ENCODE results near the gene PCSK6.

Gene PCSK6

DNA sequence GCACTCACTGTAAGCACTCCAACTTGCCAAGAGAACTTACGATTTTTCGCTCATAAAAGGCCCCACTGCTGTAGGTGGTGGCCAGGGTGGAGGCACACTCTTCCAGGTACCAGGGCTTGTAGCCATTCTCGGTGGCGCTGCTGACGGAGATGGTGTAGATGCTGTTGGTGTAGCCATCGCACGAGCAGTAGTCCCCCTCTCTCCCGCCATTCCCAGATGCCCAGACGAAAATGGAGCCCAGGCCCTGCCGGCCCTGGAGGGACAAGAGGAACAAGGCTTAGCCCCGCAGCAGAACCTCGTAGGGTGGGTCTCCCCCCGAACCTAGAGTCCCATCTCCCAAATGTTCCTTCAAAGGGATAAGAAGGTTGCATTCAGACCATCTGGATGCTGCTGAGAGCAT is 96.3 kb downstream of the PCSK6 start:
- in situ Hi-C loops (cut with MboI; ENCODE audit: low pct_unique_long_range_greater_than_20kb, low sequenced_read_pairs, unreplicated experiment), result no loop called here
- DNase-seq (ENCODE audit: low spot score), result no peak
- TF ChIP-seq, protein P1, sequence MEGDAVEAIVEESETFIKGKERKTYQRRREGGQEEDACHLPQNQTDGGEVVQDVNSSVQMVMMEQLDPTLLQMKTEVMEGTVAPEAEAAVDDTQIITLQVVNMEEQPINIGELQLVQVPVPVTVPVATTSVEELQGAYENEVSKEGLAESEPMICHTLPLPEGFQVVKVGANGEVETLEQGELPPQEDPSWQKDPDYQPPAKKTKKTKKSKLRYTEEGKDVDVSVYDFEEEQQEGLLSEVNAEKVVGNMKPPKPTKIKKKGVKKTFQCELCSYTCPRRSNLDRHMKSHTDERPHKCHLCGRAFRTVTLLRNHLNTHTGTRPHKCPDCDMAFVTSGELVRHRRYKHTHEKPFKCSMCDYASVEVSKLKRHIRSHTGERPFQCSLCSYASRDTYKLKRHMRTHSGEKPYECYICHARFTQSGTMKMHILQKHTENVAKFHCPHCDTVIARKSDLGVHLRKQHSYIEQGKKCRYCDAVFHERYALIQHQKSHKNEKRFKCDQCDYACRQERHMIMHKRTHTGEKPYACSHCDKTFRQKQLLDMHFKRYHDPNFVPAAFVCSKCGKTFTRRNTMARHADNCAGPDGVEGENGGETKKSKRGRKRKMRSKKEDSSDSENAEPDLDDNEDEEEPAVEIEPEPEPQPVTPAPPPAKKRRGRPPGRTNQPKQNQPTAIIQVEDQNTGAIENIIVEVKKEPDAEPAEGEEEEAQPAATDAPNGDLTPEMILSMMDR (IDR thresholded peaks at IDR 0.05; ENCODE audit: extremely low read depth, insufficient read depth, missing control alignments), result no peak

DNA sequence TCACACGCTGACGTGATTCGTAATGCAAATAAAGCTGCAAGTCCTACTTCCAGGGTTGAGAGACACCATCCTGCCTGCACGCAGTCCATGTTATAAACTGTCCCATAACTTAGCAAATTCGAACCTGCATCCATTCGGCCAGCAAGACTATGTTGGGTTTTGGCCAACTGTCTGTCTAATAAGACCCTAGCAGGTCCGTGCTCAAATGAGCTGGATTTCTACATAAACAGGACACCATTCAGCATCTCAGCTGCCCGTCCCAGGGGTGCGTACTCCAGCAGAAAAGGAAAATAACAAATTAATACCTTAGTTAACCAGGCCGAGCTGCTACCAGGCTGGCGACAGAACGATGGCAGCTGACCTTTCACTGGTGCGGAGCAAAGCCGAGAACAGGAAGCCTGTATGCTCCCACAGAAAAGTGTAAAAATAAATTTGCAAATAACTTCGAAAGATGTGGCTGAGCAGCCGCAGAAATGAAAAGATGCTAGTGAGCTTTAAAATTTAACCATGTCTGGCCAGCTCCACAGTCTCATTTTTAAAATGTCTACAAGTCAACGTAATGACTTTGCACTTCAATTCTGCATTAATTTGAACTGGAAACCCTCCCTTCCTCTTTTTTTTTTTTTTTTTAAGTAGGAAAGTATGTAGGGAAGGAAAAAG is 97.4 kb downstream of the PCSK6 start:
- DNase-seq (ENCODE audit: low spot score), result no peak
- in situ Hi-C loops (cut with MboI; ENCODE audit: low pct_unique_long_range_greater_than_20kb, low sequenced_read_pairs, unreplicated experiment), result no loop called here
- TF ChIP-seq, protein P1 (IDR thresholded peaks at IDR 0.05; ENCODE audit: extremely low read depth, insufficient read depth, missing control alignments), result no peak

DNA sequence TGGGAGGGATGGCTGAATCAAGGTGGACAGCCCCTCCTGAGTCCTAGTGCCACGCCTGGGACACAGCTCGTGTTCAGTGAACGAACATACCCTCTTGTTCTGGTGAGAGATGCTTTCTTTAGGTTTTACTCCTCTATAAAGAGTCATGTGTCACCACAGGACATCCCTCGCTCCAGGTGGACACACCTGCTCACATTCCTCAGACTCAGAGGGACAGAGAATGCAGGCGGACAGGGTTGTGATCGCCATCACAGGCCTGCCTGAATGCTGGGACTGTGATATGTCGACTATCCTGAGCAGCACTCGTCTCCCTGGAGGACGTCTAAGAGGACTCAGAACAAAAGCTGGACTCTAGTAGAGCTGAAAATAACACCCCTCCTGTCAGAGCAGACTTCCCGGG is 98.1 kb downstream of the PCSK6 start:
- DNase-seq (ENCODE audit: low spot score), result no peak
- TF ChIP-seq, protein P1 (IDR thresholded peaks at IDR 0.05; ENCODE audit: extremely low read depth, insufficient read depth, missing control alignments), result no peak
- in situ Hi-C loops (cut with MboI; ENCODE audit: low pct_unique_long_range_greater_than_20kb, low sequenced_read_pairs, unreplicated experiment), result no loop called here

DNA sequence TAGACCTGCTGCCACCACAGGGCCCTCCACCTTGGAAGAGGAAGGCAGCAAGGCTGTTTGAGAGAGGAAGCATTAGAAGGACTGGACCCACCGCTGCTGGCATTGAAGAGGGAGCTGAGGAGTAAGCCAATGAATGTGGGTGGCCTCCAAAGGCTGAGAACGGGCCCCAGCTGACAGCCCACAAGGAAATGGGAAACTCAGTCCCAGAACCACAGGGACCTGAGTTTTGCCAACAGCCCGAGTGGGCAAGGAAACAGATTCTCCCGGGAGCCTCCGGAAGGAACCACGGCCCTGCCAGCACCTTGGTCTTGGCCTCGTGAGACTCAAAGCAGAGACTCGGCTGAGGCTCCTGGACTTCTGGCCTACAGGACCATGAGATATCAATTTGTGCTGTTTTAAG is 99.0 kb downstream of the PCSK6 start:
- no peak for DNase-seq (ENCODE audit: low spot score)
- in situ Hi-C loops (cut with MboI; ENCODE audit: low pct_unique_long_range_greater_than_20kb, low sequenced_read_pairs, unreplicated experiment), result no loop called here
- TF ChIP-seq, protein P1 (IDR thresholded peaks at IDR 0.05; ENCODE audit: extremely low read depth, insufficient read depth, missing control alignments), result no peak

DNA sequence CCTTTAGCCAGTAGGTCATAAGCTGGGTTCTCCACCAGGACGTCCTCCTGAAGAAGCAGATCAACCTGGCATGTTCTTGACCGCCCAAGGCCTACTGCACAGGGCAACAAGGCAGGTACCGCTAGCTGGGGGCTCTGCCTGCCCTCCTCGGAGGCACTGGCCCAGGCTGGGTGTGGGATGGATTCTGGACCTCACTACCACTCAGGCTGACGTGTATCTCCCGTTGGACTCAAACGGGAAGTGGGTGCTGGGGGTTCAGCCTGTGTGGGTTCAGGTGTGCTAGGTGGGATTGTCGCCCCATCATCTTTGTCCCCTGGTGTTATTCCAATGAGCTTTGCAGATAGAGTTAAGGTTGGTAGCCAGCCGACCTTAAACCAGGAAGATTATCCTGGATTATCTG is 99.4 kb downstream of the PCSK6 start:
- no peak for DNase-seq (ENCODE audit: low spot score)
- TF ChIP-seq, protein P1 (IDR thresholded peaks at IDR 0.05; ENCODE audit: extremely low read depth, insufficient read depth, missing control alignments), result no peak

DNA sequence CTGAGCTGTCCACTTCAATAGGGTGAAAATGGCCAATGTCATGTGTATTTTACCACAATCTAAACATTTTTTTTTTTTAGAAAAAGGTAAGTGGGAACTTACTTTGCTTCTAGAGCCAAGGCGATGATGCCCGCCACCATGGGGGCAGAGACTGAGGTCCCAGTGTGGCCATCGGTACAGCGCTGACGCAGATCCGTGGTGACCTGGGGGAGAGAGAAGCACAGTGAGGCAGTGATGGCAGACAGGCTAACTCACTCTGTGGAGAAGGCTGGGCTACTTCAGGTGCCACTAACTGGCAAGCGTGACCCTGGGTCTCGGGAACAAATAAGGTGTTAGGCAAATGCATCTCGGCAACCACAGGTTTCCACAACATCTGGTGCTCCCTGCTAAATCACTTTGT is 100.1 kb downstream of the PCSK6 start:
- in situ Hi-C loops (cut with MboI; ENCODE audit: low pct_unique_long_range_greater_than_20kb, low sequenced_read_pairs, unreplicated experiment), result no loop called here
- DNase-seq (ENCODE audit: low spot score), result no peak
- TF ChIP-seq, protein P1 (IDR thresholded peaks at IDR 0.05; ENCODE audit: extremely low read depth, insufficient read depth, missing control alignments), result no peak

More for the DNA sequence above, 99.4 kb downstream of the PCSK6 start:
- in situ Hi-C loops (cut with MboI; ENCODE audit: low pct_unique_long_range_greater_than_20kb, low sequenced_read_pairs, unreplicated experiment), result no loop called here

Measured in GM13977 (cell line).